Measurements from ENCODE around the gene COPS7A. TPM values are rescaled to one million over a fixed set of nuclear protein-coding genes. Genes with fewer than 3 reads are reported as not detected.

COPS7A gene
- total RNA-seq, 1 experiment from 2014 or later: 34.2 TPM

- Histone ChIP-seq H3K4ac (ENCODE audit: low read depth, low read length) (no peak overlapping the region), H2BK120ac (ENCODE audit: low read depth, low read length, poor library complexity, severe bottlenecking) (no peak overlapping the region), H3K23ac (ENCODE audit: insufficient read length, low read depth, low read length) (no peak overlapping the region), H3K9ac (ENCODE audit: extremely low read depth, insufficient read length, low read length) (no peak overlapping the region), H4K8ac (replicated peaks; ENCODE audit: insufficient read length, low read depth, low read length) (no peak overlapping the region), H3K27ac (ENCODE audit: insufficient read length, low read depth, low read length) (no peak overlapping the region), H3K79me2 (ENCODE audit: insufficient read depth, low read length) (peaks cover 27% of the 10 kb centered on the region; the same call in 1 of the 2 replicates), H3K18ac (ENCODE audit: insufficient read length, low read depth, low read length) (no peak overlapping the region), H2AK5ac (ENCODE audit: insufficient read length, low read length) (no peak overlapping the region), H2BK12ac (ENCODE audit: insufficient read length, low read depth, low read length) (no peak overlapping the region), H4K91ac (ENCODE audit: insufficient read length, low read depth, low read length) (no peak overlapping the region), H3K14ac (ENCODE audit: insufficient read depth, low read length) (no peak overlapping the region), H3K4me2 (ENCODE audit: insufficient read depth, insufficient read length, low read length) (no peak overlapping the region), H2AFZ (ENCODE audit: low read length) (no peak overlapping the region), H3K23me2 (ENCODE audit: insufficient read length, low read depth, low read length, poor library complexity, severe bottlenecking) (peaks cover 8% of the 10 kb centered on the region), H2BK15ac (ENCODE audit: low read depth, low read length) (no peak overlapping the region), H2BK20ac (ENCODE audit: low read depth, low read length, poor library complexity, severe bottlenecking) (no peak overlapping the region), H3K4me1 (ENCODE audit: insufficient read depth, low read length) (no peaks in the 10 kb centered on the region), H3K79me1 (ENCODE audit: insufficient read depth, low read depth, low read length, poor library complexity, severe bottlenecking) (peaks cover 7% of the 10 kb centered on the region), H3K9me3 (ENCODE audit: control insufficient read depth, low read depth, low read length) (no peaks in the 10 kb centered on the region), H4K5ac (ENCODE audit: insufficient read length, low read depth, low read length) (no peak overlapping the region), H4K20me1 (ENCODE audit: control insufficient read depth, insufficient read depth, insufficient read length) (no peaks in the 10 kb centered on the region), H3K56ac (ENCODE audit: insufficient read length, low read depth, low read length) (no peak overlapping the region), H3K27me3 (ENCODE audit: insufficient read depth, low read length) (no peaks in the 10 kb centered on the region), H3T11ph (ENCODE audit: low read length) (no peak overlapping the region), H2BK5ac (ENCODE audit: insufficient read length, low read length) (no peak overlapping the region)
- peaks cover 3 to 30% (median 21%) of the 10 kb centered on the region in 3 experiments; a peak in 5 of 7 replicates for H3K36me3 Mint-ChIP-seq (ENCODE audit: insufficient read depth in 1 of 3, low read depth in 3 of 3)
- no peaks in the 10 kb centered on the region for H3K27me3 Mint-ChIP-seq (ENCODE audit: low read depth)
- no peak overlapping the region; a peak in 1 of 7 replicates for H3K27ac Mint-ChIP-seq
- WGBS (ENCODE audit: extremely low coverage, insufficient read length, low lambda C conversion rate): no CpG with 5 or more reads among the region's 3 CpGs
- DNase-seq: no peak
- no peak for TF ChIP-seq CTCF (conservative IDR thresholded peaks at IDR 0.05)
- H3K9me3 Mint-ChIP-seq: no peaks in the 10 kb centered on the region
- peaks cover 14 to 24% of the 10 kb centered on the region in 2 experiments for H3K4me1 Mint-ChIP-seq
- H3K4me3 Mint-ChIP-seq: no peak overlapping the region
These were observed 38.0 kb upstream of the COPS7A start for GRCh38 chr12:6685814-6686213.
